SU-DHL-6 (cell line): Measurements from ENCODE around the gene ADSS1.

Source experiments
- H2AFZ ChIP-seq: fragments of 200-600 bp; sonication (generic); 2 replicates; pipeline ENCODE4 v1.6.1; 2014; ENCODE audit warnings: low read depth, mild to moderate bottlenecking, moderate library complexity, mixed read lengths, antibody characterized with exemption, low read length; ENCODE audit not compliant: severe bottlenecking
- H3F3A ChIP-seq: fragments of 200-600 bp; shearing (Covaris generic); 2 replicates; pipeline ENCODE4 v1.6.0; 2016; ENCODE audit warnings: antibody characterized with exemption, mild to moderate bottlenecking; ENCODE audit not compliant: insufficient read depth
- H3K27ac ChIP-seq: fragments of 200-600 bp; sonication (generic); 2 replicates; pipeline ENCODE4 v1.5.1; 2016; ENCODE audit warnings: low read depth, mild to moderate bottlenecking, low read length, moderate library complexity, mixed read lengths
- H3K27me3 ChIP-seq: fragments of 200-600 bp; sonication (generic), shearing (Covaris generic); 2 replicates; pipeline ENCODE4 v1.6.0; 2014; ENCODE audit warnings: mild to moderate bottlenecking, low read length
- H3K36me3 ChIP-seq: fragments of 200-600 bp; sonication (generic); 2 replicates; pipeline ENCODE4 v1.6.1; 2014; ENCODE audit warnings: mild to moderate bottlenecking, low read length, mixed read lengths
- H3K4me2 ChIP-seq: fragments of 300-600, 200-600 bp; shearing (Covaris generic), sonication (generic); 2 replicates; pipeline ENCODE4 v1.6.0; 2014; ENCODE audit warnings: low read length, low read depth, mild to moderate bottlenecking; ENCODE audit not compliant: poor library complexity, severe bottlenecking
- H3K4me3 ChIP-seq: fragments of 200-600 bp; sonication (generic); 2 replicates; pipeline ENCODE4 v1.5.1; 2014; ENCODE audit warnings: antibody characterized with exemption, low read length, mild to moderate bottlenecking, mixed read lengths; ENCODE audit not compliant: insufficient read depth, poor library complexity, severe bottlenecking
- H3K79me2 ChIP-seq: fragments of 200-600 bp; sonication (generic); 2 replicates; pipeline ENCODE4 v1.6.1; 2014; ENCODE audit warnings: mild to moderate bottlenecking, low read length, moderate library complexity; ENCODE audit not compliant: insufficient read depth
- H3K9ac ChIP-seq: fragments of 200-600 bp; sonication (generic); 2 replicates; pipeline ENCODE4 v1.7.0; 2014; ENCODE audit warnings: mild to moderate bottlenecking, low read length
- H3K9me2 ChIP-seq: fragments of 200-600 bp; sonication (generic); replicated peaks from 2 replicates; pipeline ENCODE4 v1.6.1; 2014; ENCODE audit warnings: low read length; ENCODE audit not compliant: insufficient read depth
- H3K9me3 ChIP-seq: fragments of 200-600 bp; sonication (generic); 2 replicates; pipeline ENCODE4 v1.6.1; 2014; ENCODE audit warnings: low read length, mixed read lengths; ENCODE audit not compliant: insufficient read depth
- H4K20me1 ChIP-seq: fragments of 200-600 bp; sonication (generic); 2 replicates; pipeline ENCODE4 v1.6.1; 2014; ENCODE audit warnings: low read depth, mild to moderate bottlenecking, antibody characterized with exemption, low read length, moderate library complexity, mixed read lengths
- EZH2phosphoT487 ChIP-seq: fragments of 200-600 bp; sonication (generic), shearing (Covaris generic); conservative IDR thresholded peaks from 2 replicates; pipeline ENCODE4 v1.6.1; 2018; ENCODE audit warnings: mild to moderate bottlenecking, antibody characterized with exemption, low read length, moderate library complexity, mixed read lengths
- TF ChIP-seq, protein P1 (sequence below): fragments of 200-600 bp; sonication (generic); IDR thresholded peaks from one replicate; pipeline ENCODE4 v1.5.1; 2017; ENCODE audit warnings: antibody characterized with exemption, mild to moderate bottlenecking, low read length, moderate library complexity; ENCODE audit not compliant: insufficient read depth, poor library complexity, severe bottlenecking

The ADSS1 gene

GRCh38 chr14:104696671-104697316, 27.2 kb upstream of the ADSS1 start:
- no peak for TF ChIP-seq EZH2phosphoT487
- TF ChIP-seq, protein P1, sequence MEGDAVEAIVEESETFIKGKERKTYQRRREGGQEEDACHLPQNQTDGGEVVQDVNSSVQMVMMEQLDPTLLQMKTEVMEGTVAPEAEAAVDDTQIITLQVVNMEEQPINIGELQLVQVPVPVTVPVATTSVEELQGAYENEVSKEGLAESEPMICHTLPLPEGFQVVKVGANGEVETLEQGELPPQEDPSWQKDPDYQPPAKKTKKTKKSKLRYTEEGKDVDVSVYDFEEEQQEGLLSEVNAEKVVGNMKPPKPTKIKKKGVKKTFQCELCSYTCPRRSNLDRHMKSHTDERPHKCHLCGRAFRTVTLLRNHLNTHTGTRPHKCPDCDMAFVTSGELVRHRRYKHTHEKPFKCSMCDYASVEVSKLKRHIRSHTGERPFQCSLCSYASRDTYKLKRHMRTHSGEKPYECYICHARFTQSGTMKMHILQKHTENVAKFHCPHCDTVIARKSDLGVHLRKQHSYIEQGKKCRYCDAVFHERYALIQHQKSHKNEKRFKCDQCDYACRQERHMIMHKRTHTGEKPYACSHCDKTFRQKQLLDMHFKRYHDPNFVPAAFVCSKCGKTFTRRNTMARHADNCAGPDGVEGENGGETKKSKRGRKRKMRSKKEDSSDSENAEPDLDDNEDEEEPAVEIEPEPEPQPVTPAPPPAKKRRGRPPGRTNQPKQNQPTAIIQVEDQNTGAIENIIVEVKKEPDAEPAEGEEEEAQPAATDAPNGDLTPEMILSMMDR = no peak
- Histone ChIP-seq H3K9me3 (no peaks in the 10 kb centered on the region), H3K9ac (no peak overlapping the region), H3K9me2 (no peaks in the 10 kb centered on the region), H3K79me2 (peaks cover 6% of the 10 kb centered on the region; the same call in 1 of the 2 replicates), H3F3A (no peaks in the 10 kb centered on the region), H3K4me2 (no peak overlapping the region), H3K27me3 (no peaks in the 10 kb centered on the region), H4K20me1 (no peaks in the 10 kb centered on the region), H3K4me3 (no peak overlapping the region), H3K36me3 (no peaks in the 10 kb centered on the region), H3K27ac (no peak overlapping the region), H2AFZ (no peak overlapping the region)

DNA sequence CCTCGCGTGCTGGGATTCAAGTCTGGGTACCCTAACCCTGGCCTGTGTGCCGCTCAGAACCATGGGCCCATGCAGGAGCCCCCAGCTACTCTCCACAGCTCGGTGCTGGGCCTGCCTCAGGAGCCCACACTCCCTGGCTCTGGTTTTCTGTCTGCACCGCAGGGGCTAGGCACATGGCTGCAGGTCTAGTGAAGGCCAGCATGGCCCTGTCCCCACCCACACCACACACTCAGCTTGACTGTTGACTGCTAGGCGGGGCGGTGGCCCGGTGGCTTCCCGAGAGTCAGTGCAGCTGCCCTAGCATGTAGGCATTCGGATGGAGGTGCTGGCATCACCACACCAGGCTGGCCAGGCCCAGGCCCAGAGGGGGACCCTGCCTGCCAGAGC, 26.7 kb upstream of the ADSS1 start:
- Histone ChIP-seq H3K9me3 (no peaks in the 10 kb centered on the region), H3K9ac (no peak overlapping the region), H3K36me3 (no peaks in the 10 kb centered on the region), H3K9me2 (no peaks in the 10 kb centered on the region), H4K20me1 (no peaks in the 10 kb centered on the region), H2AFZ (no peak overlapping the region), H3K4me3 (no peak overlapping the region), H3K27ac (no peak overlapping the region), H3F3A (no peaks in the 10 kb centered on the region), H3K4me2 (no peak overlapping the region), H3K79me2 (peaks cover 4% of the 10 kb centered on the region; the same call in 1 of the 2 replicates), H3K27me3 (no peaks in the 10 kb centered on the region)
- TF ChIP-seq, protein P1 = no peak
- TF ChIP-seq EZH2phosphoT487 = no peak

DNA sequence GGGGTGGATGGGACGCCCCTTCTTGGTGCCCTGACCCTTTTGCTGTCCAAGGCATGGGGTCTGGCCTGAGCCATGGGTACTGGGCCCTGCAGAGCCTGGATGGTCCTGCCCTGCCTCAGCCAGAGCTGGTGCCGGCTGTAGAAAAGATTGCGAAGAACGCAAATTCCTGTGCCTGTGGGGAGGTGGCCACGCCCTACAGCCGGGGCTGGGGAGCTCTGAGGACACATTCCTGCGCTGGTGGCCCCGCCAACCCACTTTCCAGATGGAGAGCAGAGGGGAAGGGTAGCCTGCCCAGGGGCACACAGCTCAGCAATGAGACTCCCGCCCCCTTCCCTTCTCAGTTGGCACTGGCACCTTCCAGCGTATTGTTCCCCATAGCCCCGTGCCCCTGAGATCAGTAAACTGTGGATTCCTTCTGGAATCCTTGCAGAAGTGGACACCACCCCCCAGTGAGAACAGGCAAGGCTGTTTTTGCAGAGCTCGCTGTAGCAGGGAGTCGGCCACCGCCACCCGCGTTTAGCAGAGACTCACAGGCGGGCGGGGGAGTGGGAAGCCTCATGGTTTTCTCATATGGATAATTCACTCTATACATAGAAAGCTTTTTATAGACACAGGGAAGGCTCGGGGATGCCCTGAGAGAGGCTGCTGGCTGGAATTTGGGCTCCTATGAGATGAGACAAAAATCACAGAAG, 26.0 kb upstream of the ADSS1 start:
- Histone ChIP-seq H3K79me2 (peaks cover 1% of the 10 kb centered on the region; the same call in 1 of the 2 replicates), H3K4me3 (no peak overlapping the region), H3K27ac (no peak overlapping the region), H3K36me3 (no peaks in the 10 kb centered on the region), H3K9me3 (no peaks in the 10 kb centered on the region), H3K4me2 (no peak overlapping the region), H4K20me1 (no peaks in the 10 kb centered on the region), H3K9me2 (no peaks in the 10 kb centered on the region), H3F3A (no peaks in the 10 kb centered on the region), H3K9ac (no peak overlapping the region), H2AFZ (no peak overlapping the region), H3K27me3 (no peaks in the 10 kb centered on the region)
- no peak for TF ChIP-seq EZH2phosphoT487
- TF ChIP-seq, protein P1 = no peak
